Stimulated activated CD4-positive, alpha-beta T cell treated with anti-CD3 and anti-CD28 coated beads, Interleukin-4, amount 100 ng/mL, for 1 hour (primary cell): ENCODE data around the gene PDRG1.
"Not testable (repeated sequence)": the region's sequence is repeated elsewhere in the genome, so short reads cannot be mapped to it uniquely, and the experiment has no call there.

ENCODE experiments used
- DNase-seq: peaks from one replicate; pipeline ENCODE4 v3.0.0-alpha.2; 2020

PDRG1 gene

GRCh38 chr20:31925631-31926030 is 26.2 kb downstream of the PDRG1 start:
- no peak for DNase-seq

- no peak for DNase-seq
Measured at GRCh38 chr20:31924561-31924960, 27.3 kb downstream of the PDRG1 start.

- DNase-seq = no peak
Measured at GRCh38 chr20:31923388-31924331, 28.2 kb downstream of the PDRG1 start.

DNA sequence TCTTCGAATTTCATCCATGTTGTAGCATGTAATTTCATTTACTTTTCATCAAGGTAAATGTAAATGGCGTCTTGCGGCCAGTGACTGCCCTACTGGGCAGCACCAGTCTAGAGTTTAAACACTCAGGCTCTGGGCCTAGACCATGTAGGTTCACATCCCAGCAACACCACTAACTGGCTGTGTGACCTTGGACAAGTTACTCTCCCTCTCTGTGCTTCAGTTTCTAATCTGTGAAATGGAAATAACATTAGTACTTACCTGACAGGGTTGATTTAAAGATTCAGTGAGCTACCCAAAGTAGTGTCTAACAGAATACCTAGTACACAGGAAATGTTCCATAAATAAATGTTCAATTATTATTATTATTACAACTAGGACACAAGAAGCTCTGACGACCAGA is 29.3 kb downstream of the PDRG1 start:
- DNase-seq = no peak

GRCh38 chr20:31922181-31922580 is 29.7 kb downstream of the PDRG1 start:
- no peak for DNase-seq

GRCh38 chr20:31921480-31921879 is 30.4 kb downstream of the PDRG1 start:
- DNase-seq = not testable (repeated sequence)

GRCh38 chr20:31920275-31920855 is 31.5 kb downstream of the PDRG1 start:
- no peak for DNase-seq

- DNase-seq = no peak
Measured at GRCh38 chr20:31919410-31920155, 32.3 kb downstream of the PDRG1 start.

GRCh38 chr20:31918466-31919105 is 33.3 kb downstream of the PDRG1 start:
- DNase-seq = no peak

DNA sequence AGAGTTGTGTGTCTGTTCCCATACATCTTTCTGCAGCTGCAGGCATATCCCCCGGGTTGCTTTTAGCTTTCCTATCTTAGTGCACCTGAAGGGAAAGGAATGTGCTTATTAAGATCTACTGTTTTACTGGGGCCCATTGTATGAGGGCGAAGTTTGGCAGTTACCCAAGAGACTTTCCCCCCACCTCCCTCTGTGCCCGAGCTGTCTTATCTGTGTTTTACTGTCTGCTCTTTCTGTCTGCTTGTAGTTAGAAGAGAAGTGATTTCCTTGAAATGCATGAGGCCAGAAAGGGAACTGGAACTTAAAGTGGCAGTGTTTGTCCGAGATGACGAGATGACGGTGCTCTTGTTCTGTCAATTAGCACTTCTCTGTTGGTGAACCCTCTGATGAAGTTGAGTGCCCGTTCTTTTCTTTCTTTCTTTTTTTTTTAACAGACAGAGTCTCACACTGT is 33.9 kb downstream of the PDRG1 start:
- not testable (repeated sequence) for DNase-seq

GRCh38 chr20:31916708-31917107 is 35.1 kb downstream of the PDRG1 start:
- no peak for DNase-seq

GRCh38 chr20:31915491-31916280 is 36.2 kb downstream of the PDRG1 start:
- no peak for DNase-seq

DNA sequence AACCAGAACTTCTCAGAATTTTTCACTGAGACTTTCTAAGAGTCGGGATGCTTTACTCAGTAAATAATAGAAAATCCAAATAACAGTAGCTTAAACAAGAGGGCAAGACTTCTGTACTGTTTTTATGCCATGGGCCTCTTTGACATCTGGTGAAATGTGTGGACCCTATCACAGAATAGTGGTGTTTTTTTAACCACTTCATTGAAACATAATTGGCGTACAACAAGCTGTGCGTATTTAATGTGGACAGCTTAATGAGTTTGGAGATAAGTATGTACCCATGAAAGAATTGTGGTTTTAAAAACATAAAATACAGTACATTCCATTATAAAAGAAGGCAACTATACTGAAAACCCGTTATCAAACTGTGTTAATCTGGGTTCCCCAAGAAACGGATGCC is 37.7 kb downstream of the PDRG1 start:
- no peak for DNase-seq

- no peak for DNase-seq
Measured at GRCh38 chr20:31913431-31914157, 38.3 kb downstream of the PDRG1 start.

- DNase-seq = no peak
Measured at GRCh38 chr20:31910071-31910803, 41.6 kb downstream of the PDRG1 start.

DNA sequence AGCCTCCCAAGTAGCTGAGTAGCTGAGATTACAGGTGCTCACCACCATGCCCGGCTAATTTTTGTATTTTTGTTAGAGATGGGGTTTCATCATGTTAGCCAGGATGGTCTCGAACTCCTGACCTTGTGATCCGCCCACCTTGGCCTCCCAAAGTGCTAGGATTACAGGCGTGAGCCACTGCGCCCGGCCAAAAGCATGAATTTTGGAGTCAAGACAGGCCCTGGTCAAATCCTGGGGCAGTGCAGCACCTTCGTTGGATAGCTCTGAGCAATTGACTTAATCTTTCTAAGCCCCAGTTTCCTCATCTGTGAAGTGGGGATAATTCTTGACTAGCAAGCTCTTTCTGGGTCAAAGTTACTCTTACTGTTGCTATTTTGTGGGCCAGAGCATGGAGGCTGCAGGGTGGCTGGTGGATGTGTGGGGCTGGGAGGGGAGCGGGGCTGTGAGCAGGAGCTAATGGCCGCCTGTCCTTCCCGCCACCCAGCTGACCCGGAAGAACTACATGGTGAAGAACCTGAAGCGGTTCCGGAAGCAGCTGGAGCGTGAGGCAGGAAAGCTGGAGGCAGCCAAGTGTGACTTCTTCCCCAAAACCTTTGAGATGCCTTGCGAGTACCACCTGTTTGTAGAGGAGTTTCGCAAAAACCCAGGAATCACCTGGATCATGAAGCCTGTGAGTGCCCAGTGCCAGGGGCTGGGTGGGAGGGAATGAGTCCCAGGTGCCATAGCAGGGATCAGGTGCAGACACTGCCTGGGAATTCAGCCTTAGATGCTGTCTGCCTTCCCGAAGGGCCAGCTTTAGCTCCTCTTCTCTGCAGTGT is 42.4 kb downstream of the PDRG1 start:
- no peak for DNase-seq

DNA sequence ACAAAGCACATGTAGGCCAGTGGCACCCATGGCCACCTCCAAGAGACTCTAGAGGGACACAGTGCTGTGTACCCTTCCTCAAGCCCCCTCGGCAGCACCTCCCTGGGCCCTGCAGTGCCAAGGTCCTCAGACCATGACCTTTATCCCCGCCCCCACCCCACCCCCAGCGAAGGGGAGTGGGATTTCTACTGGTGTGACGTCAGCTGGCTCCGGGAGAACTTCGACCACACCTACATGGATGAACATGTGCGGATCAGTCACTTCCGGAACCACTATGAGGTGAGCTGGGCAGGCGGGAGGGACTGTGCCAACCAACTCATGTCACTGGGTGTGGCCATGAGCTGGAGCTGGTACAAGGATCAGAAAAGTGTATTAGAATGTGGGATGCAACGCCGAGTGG is 43.4 kb downstream of the PDRG1 start:
- DNase-seq = no peak

- DNase-seq = no peak
Measured at GRCh38 chr20:31908016-31908415, 43.8 kb downstream of the PDRG1 start.

GRCh38 chr20:31907046-31907445 is 44.8 kb downstream of the PDRG1 start:
- no peak for DNase-seq

GRCh38 chr20:31906001-31906400 is 45.8 kb downstream of the PDRG1 start:
- DNase-seq = no peak
